ENCODE results near the gene SCFD2.

SCFD2 gene

GRCh38 chr4:52883707-52884669 lies 481.9 kb downstream of the SCFD2 start:
- TF ChIP-seq CTCF (conservative IDR thresholded peaks at IDR 0.05; ENCODE audit: low read length) = no peak
- no peak overlapping the region for H3K4me3 ChIP-seq (ENCODE audit: low read length)
- DNase-seq (ENCODE audit: low read depth) = no peak

GRCh38 chr4:52883183-52883621 lies 482.7 kb downstream of the SCFD2 start:
- no peak for TF ChIP-seq CTCF (conservative IDR thresholded peaks at IDR 0.05; ENCODE audit: low read length)
- no peak overlapping the region for H3K4me3 ChIP-seq (ENCODE audit: low read length)
- DNase-seq (ENCODE audit: low read depth) = no peak

GRCh38 chr4:52880994-52881393 lies 484.9 kb downstream of the SCFD2 start:
- no peak overlapping the region for H3K4me3 ChIP-seq (ENCODE audit: low read length)
- TF ChIP-seq CTCF (conservative IDR thresholded peaks at IDR 0.05; ENCODE audit: low read length) = no peak
- no peak for DNase-seq (ENCODE audit: low read depth)

- no peak overlapping the region for H3K4me3 ChIP-seq (ENCODE audit: low read length)
- no peak for DNase-seq (ENCODE audit: low read depth)
- TF ChIP-seq CTCF (conservative IDR thresholded peaks at IDR 0.05; ENCODE audit: low read length) = no peak
Observed at GRCh38 chr4:52879471-52879870, 486.4 kb downstream of the SCFD2 start.

GRCh38 chr4:52877694-52878093 lies 488.2 kb downstream of the SCFD2 start:
- no peak for DNase-seq (ENCODE audit: low read depth)
- no peak for TF ChIP-seq CTCF (conservative IDR thresholded peaks at IDR 0.05; ENCODE audit: low read length)
- no peak overlapping the region for H3K4me3 ChIP-seq (ENCODE audit: low read length)

- no peak for TF ChIP-seq CTCF (conservative IDR thresholded peaks at IDR 0.05; ENCODE audit: low read length)
- DNase-seq (ENCODE audit: low read depth) = no peak
- no peak overlapping the region for H3K4me3 ChIP-seq (ENCODE audit: low read length)
Observed at GRCh38 chr4:52877036-52877435, 488.8 kb downstream of the SCFD2 start.

- DNase-seq (ENCODE audit: low read depth) = no peak
- no peak for TF ChIP-seq CTCF (conservative IDR thresholded peaks at IDR 0.05; ENCODE audit: low read length)
Observed at GRCh38 chr4:52876069-52876468, 489.8 kb downstream of the SCFD2 start.

More at GRCh38 chr4:52876069-52876468, 489.8 kb downstream of the SCFD2 start:
- H3K4me3 ChIP-seq (ENCODE audit: low read length) = no peak overlapping the region

Measured in AG10803 (cell line).